Measurements from ENCODE around the gene MELK. TPM values are rescaled to one million over a fixed set of nuclear protein-coding genes. Genes with fewer than 3 reads are reported as not detected.

MELK gene
- total and polyA plus RNA-seq, 10 of the 15 experiments (the other 5 are each of a cell fraction or from before 2014, with no cell fraction given): 38.7 to 80.3 (median 51.6) TPM

DNA sequence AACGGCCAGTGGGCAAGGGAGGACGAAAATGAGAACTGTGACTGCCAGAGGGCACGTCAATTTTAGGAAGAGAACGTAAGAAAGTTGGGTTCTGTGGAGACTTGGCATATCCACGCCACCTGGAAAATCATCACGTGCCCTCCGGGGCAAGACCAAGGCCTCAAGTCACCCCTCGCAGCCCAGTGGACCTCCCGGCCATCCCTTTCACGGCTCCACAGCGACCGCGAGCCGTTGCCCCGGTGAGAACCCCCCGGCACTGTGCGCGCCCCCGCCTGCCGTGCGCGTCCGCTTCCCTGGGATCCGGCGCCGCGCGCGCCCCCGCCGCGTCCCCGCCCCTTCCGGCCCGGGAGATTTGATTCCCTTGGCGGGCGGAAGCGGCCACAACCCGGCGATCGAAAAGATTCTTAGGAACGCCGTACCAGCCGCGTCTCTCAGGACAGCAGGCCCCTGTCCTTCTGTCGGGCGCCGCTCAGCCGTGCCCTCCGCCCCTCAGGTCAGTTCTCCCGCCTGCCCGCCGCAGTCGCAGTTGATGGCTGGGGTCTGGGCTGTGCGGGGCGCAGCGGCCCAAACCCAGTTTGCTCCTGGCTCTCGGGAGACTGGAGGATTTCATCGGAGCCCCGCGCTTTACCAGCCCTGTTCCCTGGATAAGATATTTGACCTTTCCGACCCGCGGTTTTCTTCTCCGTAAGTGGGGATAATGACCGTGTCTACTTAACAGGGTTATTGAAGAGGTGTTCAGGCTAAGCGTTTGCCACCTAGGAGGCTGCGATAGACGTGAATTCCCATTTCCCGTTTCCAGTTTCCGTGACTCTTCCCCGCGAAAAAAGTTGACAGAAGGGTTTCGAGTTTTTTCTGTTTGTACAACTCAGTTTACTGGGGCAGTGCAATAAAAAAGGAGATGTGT, at the start of gene MELK (continued):
- TF ChIP-seq, protein P1, sequence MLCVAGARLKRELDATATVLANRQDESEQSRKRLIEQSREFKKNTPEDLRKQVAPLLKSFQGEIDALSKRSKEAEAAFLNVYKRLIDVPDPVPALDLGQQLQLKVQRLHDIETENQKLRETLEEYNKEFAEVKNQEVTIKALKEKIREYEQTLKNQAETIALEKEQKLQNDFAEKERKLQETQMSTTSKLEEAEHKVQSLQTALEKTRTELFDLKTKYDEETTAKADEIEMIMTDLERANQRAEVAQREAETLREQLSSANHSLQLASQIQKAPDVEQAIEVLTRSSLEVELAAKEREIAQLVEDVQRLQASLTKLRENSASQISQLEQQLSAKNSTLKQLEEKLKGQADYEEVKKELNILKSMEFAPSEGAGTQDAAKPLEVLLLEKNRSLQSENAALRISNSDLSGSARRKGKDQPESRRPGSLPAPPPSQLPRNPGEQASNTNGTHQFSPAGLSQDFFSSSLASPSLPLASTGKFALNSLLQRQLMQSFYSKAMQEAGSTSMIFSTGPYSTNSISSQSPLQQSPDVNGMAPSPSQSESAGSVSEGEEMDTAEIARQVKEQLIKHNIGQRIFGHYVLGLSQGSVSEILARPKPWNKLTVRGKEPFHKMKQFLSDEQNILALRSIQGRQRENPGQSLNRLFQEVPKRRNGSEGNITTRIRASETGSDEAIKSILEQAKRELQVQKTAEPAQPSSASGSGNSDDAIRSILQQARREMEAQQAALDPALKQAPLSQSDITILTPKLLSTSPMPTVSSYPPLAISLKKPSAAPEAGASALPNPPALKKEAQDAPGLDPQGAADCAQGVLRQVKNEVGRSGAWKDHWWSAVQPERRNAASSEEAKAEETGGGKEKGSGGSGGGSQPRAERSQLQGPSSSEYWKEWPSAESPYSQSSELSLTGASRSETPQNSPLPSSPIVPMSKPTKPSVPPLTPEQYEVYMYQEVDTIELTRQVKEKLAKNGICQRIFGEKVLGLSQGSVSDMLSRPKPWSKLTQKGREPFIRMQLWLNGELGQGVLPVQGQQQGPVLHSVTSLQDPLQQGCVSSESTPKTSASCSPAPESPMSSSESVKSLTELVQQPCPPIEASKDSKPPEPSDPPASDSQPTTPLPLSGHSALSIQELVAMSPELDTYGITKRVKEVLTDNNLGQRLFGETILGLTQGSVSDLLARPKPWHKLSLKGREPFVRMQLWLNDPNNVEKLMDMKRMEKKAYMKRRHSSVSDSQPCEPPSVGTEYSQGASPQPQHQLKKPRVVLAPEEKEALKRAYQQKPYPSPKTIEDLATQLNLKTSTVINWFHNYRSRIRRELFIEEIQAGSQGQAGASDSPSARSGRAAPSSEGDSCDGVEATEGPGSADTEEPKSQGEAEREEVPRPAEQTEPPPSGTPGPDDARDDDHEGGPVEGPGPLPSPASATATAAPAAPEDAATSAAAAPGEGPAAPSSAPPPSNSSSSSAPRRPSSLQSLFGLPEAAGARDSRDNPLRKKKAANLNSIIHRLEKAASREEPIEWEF (IDR thresholded peaks at IDR 0.05; ENCODE audit: insufficient replicate concordance, low read depth, low read length): no peak
- TF ChIP-seq NFIC (IDR thresholded peaks at IDR 0.05; ENCODE audit: low read depth, low read length) (no peak), TCF3 (IDR thresholded peaks at IDR 0.05; ENCODE audit: borderline replicate concordance, insufficient read depth, low read depth, low read length) (0 out of 2 replicates have a peak, but pooled peaks have one; percentile 10), FOXK2 (IDR thresholded peaks at IDR 0.05) (no peak), SREBF1 (IDR thresholded peaks at IDR 0.05; ENCODE audit: low read length) (no peak), RFX5 (IDR thresholded peaks at IDR 0.05; ENCODE audit: low read depth, low read length) (peak; percentile 30; the same call in 1 of the 2 replicates), NBN (IDR thresholded peaks at IDR 0.05) (no peak), ZNF622 (IDR thresholded peaks at IDR 0.05) (no peak), SUPT20H (IDR thresholded peaks at IDR 0.05; ENCODE audit: borderline replicate concordance, control insufficient read depth, low read depth, low read length) (no peak), CBFB (IDR thresholded peaks at IDR 0.05; ENCODE audit: low read depth) (no peak), TCF7 (IDR thresholded peaks at IDR 0.05; ENCODE audit: borderline replicate concordance) (no peak), ZZZ3 (IDR thresholded peaks at IDR 0.05; ENCODE audit: control insufficient read depth, insufficient read length, low read depth) (no peak), RUNX3 (IDR thresholded peaks at IDR 0.05; ENCODE audit: low read length) (peak; percentile 51), JUNB (IDR thresholded peaks at IDR 0.05) (no peak), DPF2 (IDR thresholded peaks at IDR 0.05) (peak; percentile 60; the same call in 1 of the 2 replicates), E4F1 (IDR thresholded peaks at IDR 0.05; ENCODE audit: borderline replicate concordance, partially characterized antibody) (no peak)
- TF ChIP-seq, protein P2, sequence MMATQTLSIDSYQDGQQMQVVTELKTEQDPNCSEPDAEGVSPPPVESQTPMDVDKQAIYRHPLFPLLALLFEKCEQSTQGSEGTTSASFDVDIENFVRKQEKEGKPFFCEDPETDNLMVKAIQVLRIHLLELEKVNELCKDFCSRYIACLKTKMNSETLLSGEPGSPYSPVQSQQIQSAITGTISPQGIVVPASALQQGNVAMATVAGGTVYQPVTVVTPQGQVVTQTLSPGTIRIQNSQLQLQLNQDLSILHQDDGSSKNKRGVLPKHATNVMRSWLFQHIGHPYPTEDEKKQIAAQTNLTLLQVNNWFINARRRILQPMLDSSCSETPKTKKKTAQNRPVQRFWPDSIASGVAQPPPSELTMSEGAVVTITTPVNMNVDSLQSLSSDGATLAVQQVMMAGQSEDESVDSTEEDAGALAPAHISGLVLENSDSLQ (IDR thresholded peaks at IDR 0.05): no peak
- TF ChIP-seq, protein P3, sequence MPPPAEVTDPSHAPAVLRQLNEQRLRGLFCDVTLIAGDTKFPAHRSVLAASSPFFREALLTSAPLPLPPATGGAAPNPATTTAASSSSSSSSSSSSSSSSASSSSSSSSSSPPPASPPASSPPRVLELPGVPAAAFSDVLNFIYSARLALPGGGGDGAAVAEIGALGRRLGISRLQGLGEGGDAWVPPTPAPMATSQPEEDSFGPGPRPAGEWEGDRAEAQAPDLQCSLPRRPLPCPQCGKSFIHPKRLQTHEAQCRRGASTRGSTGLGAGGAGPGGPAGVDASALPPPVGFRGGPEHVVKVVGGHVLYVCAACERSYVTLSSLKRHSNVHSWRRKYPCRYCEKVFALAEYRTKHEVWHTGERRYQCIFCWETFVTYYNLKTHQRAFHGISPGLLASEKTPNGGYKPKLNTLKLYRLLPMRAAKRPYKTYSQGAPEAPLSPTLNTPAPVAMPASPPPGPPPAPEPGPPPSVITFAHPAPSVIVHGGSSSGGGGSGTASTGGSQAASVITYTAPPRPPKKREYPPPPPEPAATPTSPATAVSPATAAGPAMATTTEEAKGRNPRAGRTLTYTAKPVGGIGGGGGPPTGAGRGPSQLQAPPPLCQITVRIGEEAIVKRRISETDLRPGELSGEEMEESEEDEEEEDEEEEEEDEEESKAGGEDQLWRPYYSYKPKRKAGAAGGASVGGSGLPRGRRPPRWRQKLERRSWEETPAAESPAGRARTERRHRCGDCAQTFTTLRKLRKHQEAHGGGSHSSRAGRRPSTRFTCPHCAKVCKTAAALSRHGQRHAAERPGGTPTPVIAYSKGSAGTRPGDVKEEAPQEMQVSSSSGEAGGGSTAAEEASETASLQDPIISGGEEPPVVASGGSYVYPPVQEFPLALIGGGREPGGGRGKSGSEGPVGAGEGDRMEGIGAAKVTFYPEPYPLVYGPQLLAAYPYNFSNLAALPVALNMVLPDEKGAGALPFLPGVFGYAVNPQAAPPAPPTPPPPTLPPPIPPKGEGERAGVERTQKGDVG (CRISPR knock-in tag; IDR thresholded peaks at IDR 0.05): no peak

Measured in GM12878 (cell line).